GM18861 (cell line): ENCODE results near the gene ASIC3.
A peak's percentile ranks its signal among the peaks of the same experiment; 100 is the strongest.
"Not testable (repeated sequence)": the region's sequence is repeated elsewhere in the genome, so short reads cannot be mapped to it uniquely, and the experiment has no call there.

Experiments used
- ATAC-seq: cut with Tn5 transposase; IDR thresholded peaks from one replicate; pipeline ENCODE4 v1.9.1; 2021; ENCODE audit not compliant: unreplicated experiment

The ASIC3 gene

GRCh38 chr7:151032936-151033863 is 15.1 kb upstream of the ASIC3 start:
- no peak for ATAC-seq

GRCh38 chr7:151033864-151034249 is 14.5 kb upstream of the ASIC3 start:
- ATAC-seq: no peak

- no peak for ATAC-seq
These were observed 13.9 kb upstream of the ASIC3 start for GRCh38 chr7:151034312-151035025.

GRCh38 chr7:151035026-151035717 is 13.2 kb upstream of the ASIC3 start:
- ATAC-seq: no peak

- no peak for ATAC-seq
These were observed 12.4 kb upstream of the ASIC3 start for GRCh38 chr7:151035902-151036301.

GRCh38 chr7:151038951-151039849 is 9.1 kb upstream of the ASIC3 start:
- peak; percentile 65 for ATAC-seq

GRCh38 chr7:151039850-151040548 is 8.3 kb upstream of the ASIC3 start:
- no peak for ATAC-seq

DNA sequence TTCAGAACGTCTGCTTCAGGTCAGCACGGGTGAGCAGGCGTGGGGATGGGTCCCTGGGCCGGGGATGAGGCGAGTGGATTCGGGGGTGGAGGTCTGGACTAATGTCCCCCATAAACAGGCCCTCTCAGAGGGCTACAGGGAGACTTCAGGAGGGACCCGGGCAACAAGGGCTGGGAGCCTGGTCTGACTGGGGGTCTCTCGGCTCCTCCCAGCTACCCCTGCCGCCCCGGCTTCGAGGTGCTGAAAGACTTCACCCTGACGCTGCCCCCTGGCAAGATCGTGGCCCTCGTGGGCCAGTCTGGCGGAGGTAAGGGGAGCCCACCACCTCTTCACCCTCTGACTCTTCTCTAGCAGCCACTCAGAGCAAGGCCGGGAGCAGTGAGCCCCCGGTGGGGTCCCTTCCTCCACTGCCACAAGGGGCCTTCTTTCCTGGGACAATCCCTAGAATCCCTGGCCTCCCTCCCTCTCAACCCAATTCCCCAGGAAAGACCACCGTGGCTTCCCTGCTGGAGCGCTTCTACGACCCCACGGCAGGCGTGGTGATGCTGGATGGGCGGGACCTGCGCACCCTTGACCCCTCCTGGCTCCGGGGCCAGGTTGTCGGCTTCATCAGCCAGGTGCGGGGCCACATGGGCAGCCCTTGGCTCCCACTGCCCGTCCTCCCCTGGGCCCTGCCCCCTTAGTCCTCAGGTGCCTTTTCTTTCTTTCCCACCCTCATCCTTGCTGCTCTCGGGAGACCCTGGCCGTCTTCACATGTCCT is 7.5 kb upstream of the ASIC3 start:
- ATAC-seq: no peak

GRCh38 chr7:151043449-151043848 is 4.9 kb upstream of the ASIC3 start:
- not testable (repeated sequence) for ATAC-seq

DNA sequence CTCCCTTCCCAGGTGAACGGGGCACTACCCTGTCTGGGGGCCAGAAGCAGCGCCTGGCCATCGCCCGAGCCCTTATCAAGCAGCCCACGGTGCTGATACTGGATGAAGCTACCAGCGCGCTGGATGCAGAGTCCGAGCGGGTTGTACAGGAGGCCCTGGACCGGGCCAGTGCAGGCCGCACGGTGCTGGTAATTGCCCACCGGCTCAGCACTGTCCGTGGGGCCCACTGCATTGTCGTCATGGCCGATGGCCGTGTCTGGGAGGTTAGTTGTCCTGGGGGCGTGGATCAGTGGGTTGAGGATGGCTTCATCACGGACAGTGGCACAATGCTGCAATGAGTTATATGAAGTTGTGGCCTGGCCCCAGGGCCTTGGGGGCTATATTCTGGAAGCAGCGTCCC is 4.4 kb upstream of the ASIC3 start:
- no peak for ATAC-seq

- ATAC-seq: no peak
These were observed 3.1 kb upstream of the ASIC3 start for GRCh38 chr7:151045262-151045661.

DNA sequence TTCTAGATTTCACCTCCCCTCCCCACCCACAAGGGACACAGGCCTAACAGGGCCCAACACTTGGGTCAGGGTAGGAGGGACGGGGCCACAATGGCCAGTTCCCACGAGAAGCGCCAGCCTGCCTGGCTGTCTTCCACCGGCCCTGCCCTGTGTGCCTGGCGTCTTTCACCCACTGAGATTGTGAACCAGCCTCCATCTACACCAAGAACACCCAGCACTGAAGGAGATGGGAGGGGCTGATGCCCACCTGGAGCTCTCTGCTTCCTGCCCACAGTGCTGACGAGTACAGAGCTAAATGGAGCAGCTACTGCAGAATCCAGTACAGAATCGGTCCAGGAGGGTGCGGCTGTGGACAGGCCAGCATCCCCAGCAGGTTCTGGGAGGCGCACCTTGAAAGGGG is 2.4 kb upstream of the ASIC3 start:
- no peak for ATAC-seq

- ATAC-seq: no peak
These were observed 1.4 kb upstream of the ASIC3 start for GRCh38 chr7:151046603-151047573.

- no peak for ATAC-seq
These were observed 656 bp downstream of the ASIC3 start for GRCh38 chr7:151048911-151049463.

GRCh38 chr7:151051108-151051507 is 2.8 kb downstream of the ASIC3 start:
- no peak for ATAC-seq

GRCh38 chr7:151053096-151053495 is 4.8 kb downstream of the ASIC3 start:
- ATAC-seq: no peak

DNA sequence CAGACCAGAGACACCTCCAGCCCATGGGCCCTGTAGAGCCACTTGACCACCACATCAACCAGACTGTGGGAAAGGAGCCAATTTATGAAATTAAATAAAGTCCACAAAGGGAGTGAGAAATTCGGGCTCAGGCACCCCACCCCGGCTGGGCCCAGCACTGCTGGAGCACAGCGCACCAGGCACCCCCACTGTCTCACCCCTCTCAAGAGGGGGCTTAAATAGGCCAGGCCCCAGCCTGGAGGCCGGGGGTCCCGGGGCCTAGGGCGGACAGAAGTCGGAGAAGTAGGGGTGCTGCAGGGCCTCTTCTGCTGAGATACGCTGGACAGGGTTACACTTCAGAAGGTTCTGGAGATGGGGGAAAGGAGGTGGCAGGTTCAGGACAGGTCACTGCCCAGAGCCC is 5.4 kb downstream of the ASIC3 start:
- ATAC-seq: no peak

- no peak for ATAC-seq
These were observed 7.9 kb downstream of the ASIC3 start for GRCh38 chr7:151056283-151056665.
